GM12801 (cell line): ENCODE results near the gene ZNF598.

ENCODE experiments used
- TF ChIP-seq, protein P1 (sequence below): IDR thresholded peaks from one replicate; pipeline ENCODE4 v1.5.1; 2011; ENCODE audit warnings: control low read depth; ENCODE audit not compliant: insufficient read length; ENCODE audit errors: extremely low read depth

Gene ZNF598

DNA sequence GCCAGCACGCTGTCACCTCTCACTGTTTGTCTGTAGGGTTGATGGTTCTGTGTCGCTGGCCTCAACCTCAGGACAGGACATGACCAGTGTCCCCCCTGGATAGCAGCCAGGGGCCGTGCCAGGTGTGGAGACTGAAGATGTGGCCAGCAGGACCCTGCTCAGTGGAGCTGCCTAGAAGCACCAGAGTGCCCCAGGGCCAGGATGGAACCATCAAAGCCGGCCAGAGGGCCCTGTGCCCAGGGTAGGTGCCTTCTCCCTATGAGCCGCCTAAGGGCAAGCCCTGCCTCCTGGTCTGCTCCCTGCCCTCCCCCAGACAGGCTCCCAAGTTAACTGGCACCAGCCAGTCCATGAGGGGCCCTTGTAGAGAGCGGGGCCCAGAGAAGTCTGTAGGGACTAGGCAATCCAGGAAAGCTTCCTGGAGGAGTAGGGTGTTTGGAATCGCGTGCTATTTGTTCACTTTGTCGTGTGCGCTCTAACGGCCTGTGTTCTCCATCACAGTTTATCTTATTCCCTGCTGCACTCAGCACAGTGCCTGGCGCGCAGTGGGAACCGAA lies 50.8 kb downstream of the ZNF598 start:
- TF ChIP-seq, protein P1, sequence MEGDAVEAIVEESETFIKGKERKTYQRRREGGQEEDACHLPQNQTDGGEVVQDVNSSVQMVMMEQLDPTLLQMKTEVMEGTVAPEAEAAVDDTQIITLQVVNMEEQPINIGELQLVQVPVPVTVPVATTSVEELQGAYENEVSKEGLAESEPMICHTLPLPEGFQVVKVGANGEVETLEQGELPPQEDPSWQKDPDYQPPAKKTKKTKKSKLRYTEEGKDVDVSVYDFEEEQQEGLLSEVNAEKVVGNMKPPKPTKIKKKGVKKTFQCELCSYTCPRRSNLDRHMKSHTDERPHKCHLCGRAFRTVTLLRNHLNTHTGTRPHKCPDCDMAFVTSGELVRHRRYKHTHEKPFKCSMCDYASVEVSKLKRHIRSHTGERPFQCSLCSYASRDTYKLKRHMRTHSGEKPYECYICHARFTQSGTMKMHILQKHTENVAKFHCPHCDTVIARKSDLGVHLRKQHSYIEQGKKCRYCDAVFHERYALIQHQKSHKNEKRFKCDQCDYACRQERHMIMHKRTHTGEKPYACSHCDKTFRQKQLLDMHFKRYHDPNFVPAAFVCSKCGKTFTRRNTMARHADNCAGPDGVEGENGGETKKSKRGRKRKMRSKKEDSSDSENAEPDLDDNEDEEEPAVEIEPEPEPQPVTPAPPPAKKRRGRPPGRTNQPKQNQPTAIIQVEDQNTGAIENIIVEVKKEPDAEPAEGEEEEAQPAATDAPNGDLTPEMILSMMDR, result no peak

DNA sequence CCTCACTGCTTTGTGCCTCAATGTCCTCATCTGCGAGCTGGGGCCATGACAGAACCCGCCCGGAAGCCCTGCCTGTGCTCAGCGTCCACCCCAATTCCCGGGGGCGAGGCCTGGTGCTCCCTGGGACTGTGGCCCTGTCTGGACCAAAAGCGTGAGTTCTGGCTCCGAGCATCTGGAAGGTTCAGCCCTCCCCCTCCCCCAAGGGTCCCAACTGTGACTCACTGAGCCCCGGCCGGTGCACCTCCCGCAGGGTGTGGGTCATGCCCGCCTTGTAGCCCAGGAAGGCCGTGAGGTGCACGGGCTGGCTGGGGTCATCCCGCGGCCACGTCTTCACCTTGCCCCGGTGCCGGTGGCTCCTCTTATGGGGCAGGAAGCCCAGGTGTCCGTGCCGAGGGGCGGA lies 55.9 kb downstream of the ZNF598 start:
- TF ChIP-seq, protein P1, result no peak

DNA sequence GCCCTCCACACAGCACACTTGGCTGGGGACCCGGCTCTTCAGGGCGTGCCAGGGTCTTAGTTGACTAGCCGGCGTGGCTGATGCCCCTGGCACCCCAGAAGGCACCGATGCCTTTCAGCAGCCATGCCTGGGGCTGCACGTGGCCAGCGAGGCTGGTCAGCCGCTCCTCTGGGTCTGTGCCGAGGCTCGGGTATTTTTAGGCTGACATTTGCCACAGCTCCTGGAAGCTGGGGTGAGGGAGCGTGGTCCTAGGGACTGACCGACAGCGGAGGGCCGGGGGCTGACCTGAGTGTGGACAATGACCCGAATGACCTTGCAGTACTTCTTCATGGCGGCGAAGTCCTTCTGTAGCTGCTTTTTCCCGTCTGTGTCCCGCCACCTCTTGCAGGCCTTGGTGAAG lies 59.1 kb downstream of the ZNF598 start:
- TF ChIP-seq, protein P1, result no peak

DNA sequence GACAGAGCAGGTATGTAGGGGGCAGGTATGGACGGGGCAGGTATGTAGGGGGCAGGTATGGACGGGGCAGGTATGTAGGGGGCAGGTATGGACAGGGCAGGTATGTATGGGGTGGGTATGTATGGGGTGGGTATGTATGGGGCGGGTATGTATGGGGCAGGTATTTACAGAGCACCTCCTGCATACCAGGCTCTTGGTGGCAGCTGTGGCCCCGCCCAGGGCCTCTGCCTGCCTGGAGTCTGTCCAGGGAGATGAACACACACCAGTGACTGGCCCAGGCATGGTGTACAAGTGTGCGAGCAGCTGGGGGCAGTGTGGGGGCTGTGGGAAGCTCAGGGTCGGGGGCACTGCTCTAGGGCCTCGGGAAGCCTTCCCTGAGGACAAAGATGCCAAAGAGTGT lies 59.6 kb downstream of the ZNF598 start:
- TF ChIP-seq, protein P1, result no peak

DNA sequence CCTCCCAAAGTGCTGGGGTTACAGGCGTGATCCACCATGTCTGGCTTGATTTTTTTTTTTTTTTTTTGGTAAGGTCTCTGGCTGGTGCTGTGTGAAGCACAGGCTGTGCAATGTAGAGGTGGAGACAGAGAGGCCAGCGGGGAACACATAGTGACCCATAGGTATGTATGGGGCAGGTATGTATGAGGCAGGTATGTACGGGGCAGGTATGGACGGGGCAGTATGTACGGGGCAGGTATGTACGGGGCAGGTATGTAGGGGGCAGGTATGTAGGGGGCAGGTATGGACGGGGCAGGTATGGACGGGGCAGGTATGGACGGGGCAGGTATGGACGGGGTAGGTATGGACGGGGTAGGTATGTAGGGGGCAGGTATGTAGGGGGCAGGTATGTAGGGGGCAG lies 60.1 kb downstream of the ZNF598 start:
- TF ChIP-seq, protein P1, result no peak
